SH-SY5Y (cell line): Measurements from ENCODE around the gene MAP3K20.

Experiments
- GATA2 ChIP-seq: IDR thresholded peaks from 2 replicates; pipeline ENCODE4 v1.6.1; 2011; ENCODE audit warnings: mild to moderate bottlenecking, low read depth, low read length
- GATA3 ChIP-seq: IDR thresholded peaks from 2 replicates; pipeline ENCODE4 v1.6.1; 2011; ENCODE audit warnings: low read depth, mild to moderate bottlenecking, low read length, moderate library complexity

- no peak for TF ChIP-seq GATA2
- TF ChIP-seq GATA3: no peak
Observed at GRCh38 chr2:173037245-173038120, 38.2 kb upstream of the MAP3K20 start.
